Endothelial cell of umbilical vein (primary cell): ENCODE results near the gene RPGRIP1. TPM values are rescaled to one million over a fixed set of nuclear protein-coding genes. Genes with fewer than 3 reads are reported as not detected.

Experiments
- BruUV-seq: library from RNA; stranded (reverse); fragments of 400-500 nt; replicated peaks from 2 replicates; lab custom pipeline; 2021; lab: Mats Ljungman, UMichigan
- CTCF ChIA-PET: fragments of 300-600, 350-600 bp; sonication (Branson Sonifier 250); formaldehyde crosslinking; loops from one replicate; lab custom pipeline; 2021; ENCODE audit warnings: antibody characterized with exemption, inconsistent platforms; lab: Charles Lee
- POLR2A ChIA-PET: fragments of 300-600, 350-600 bp; sonication (Branson Sonifier 250); formaldehyde crosslinking; loops from one replicate; lab custom pipeline; 2021; ENCODE audit warnings: antibody characterized with exemption, inconsistent platforms; lab: Charles Lee
- DNase-seq: peaks from one replicate; pipeline ENCODE4 v3.0.0-alpha.2; 2011; ENCODE audit warnings: low read depth, low spot score
- FAIRE-seq: peaks from 2 replicates; lab custom pipeline; 2011; peaks lifted over from hg19 to GRCh38; lab: Jason Lieb, UNC
- H2AFZ ChIP-seq: 2 replicates; pipeline ENCODE4 v1.6.0; 2012; ENCODE audit warnings: low read depth, low read length, control low read depth, inconsistent platforms
- H3K27ac ChIP-seq: 2 replicates; pipeline ENCODE4 v1.5.1; 2011; ENCODE audit warnings: low read depth, mild to moderate bottlenecking, control low read depth, low read length, moderate library complexity; ENCODE audit not compliant: insufficient read depth
- H3K27me3 ChIP-seq, 2 experiments: 2 replicates each; pipeline versions ENCODE4 v1.6.0 to v1.6.1; 2011; ENCODE audit warnings: low read length in 2 of 2, mixed read lengths in 1 of 2; ENCODE audit not compliant: control insufficient read depth in 2 of 2, insufficient read depth in 2 of 2
- H3K36me3 ChIP-seq, 2 experiments: 2 replicates in 1 of 2; 3 replicates in 1 of 2; pipeline ENCODE4 v1.5.1; 2011; ENCODE audit warnings: low read length in 2 of 2, mild to moderate bottlenecking in 1 of 2, moderate library complexity in 1 of 2; ENCODE audit not compliant: control insufficient read depth in 2 of 2, insufficient read depth in 2 of 2; ENCODE audit errors: extremely low read depth in 1 of 2
- H3K4me1 ChIP-seq: 3 replicates; pipeline ENCODE4 v1.5.1; 2011; ENCODE audit warnings: mild to moderate bottlenecking, low read length; ENCODE audit not compliant: control insufficient read depth, insufficient read depth; ENCODE audit errors: extremely low read depth
- H3K4me2 ChIP-seq: 2 replicates; pipeline ENCODE4 v1.6.1; 2011; ENCODE audit warnings: low read length, control low read depth, mixed read lengths; ENCODE audit not compliant: insufficient read depth
- H3K4me3 ChIP-seq, 3 experiments: fragments of 200-600 bp in 1 of 3; sonication (generic), shearing (Covaris generic) in 1 of 3; replicated peaks in 1 of 3; 2 replicates each; pipeline ENCODE4 v1.5.1; 2011 to 2016; ENCODE audit warnings: control low read depth in 3 of 3, low read length in 3 of 3, mild to moderate bottlenecking in 2 of 3, inconsistent platforms in 1 of 3, low read depth in 1 of 3, moderate library complexity in 1 of 3; ENCODE audit not compliant: insufficient read depth in 1 of 3
- H3K79me2 ChIP-seq: 2 replicates; pipeline ENCODE4 v1.6.0; 2012; ENCODE audit warnings: low read length, inconsistent platforms; ENCODE audit not compliant: control insufficient read depth, insufficient read depth
- H3K9ac ChIP-seq: replicated peaks from 2 replicates; pipeline ENCODE3; 2011; ENCODE audit warnings: low read length, control low read depth; ENCODE audit not compliant: insufficient read depth; ENCODE audit errors: extremely low read depth
- H3K9me1 ChIP-seq: replicated peaks from 3 replicates; pipeline ENCODE4 v1.6.0; 2011; ENCODE audit warnings: mild to moderate bottlenecking, low read length; ENCODE audit not compliant: control insufficient read depth, insufficient read depth; ENCODE audit errors: extremely low read depth
- H3K9me3 ChIP-seq: replicated peaks from 2 replicates; pipeline ENCODE4 v1.5.1; 2012; ENCODE audit warnings: low read length, inconsistent platforms; ENCODE audit not compliant: control insufficient read depth, insufficient read depth
- H4K20me1 ChIP-seq: replicated peaks from 2 replicates; pipeline ENCODE3; 2011; ENCODE audit warnings: mild to moderate bottlenecking, low read length; ENCODE audit not compliant: control insufficient read depth, insufficient read depth; ENCODE audit errors: extremely low read depth
- CTCF ChIP-seq, 2 donors: IDR thresholded peaks; 1 replicate in 1 of 2; 2 replicates in 1 of 2; pipeline ENCODE4 v1.5.1; 2011; ENCODE audit warnings: low read length in 2 of 2, mild to moderate bottlenecking in 2 of 2, moderate library complexity in 2 of 2, control low read depth in 1 of 2, inconsistent platforms in 1 of 2, low read depth in 1 of 2; ENCODE audit not compliant: insufficient read depth in 1 of 2; ENCODE audit errors: extremely low read depth in 1 of 2
- EZH2 ChIP-seq: IDR thresholded peaks from 2 replicates; pipeline ENCODE4 v1.6.1; 2012; ENCODE audit warnings: borderline replicate concordance, low read depth, mild to moderate bottlenecking, moderate library complexity, low read length, inconsistent platforms; ENCODE audit not compliant: severe bottlenecking
- FOS ChIP-seq: IDR thresholded peaks from 2 replicates; pipeline ENCODE4 v1.6.1; 2011; ENCODE audit warnings: mild to moderate bottlenecking, low read length, moderate library complexity, borderline replicate concordance; ENCODE audit not compliant: insufficient read depth
- GATA2 ChIP-seq: IDR thresholded peaks from 2 replicates; pipeline ENCODE4 v1.7.0; 2011; ENCODE audit warnings: low read depth, mild to moderate bottlenecking, moderate library complexity, mixed read lengths, low read length; ENCODE audit not compliant: insufficient read length, insufficient read depth
- JUN ChIP-seq: IDR thresholded peaks from 2 replicates; pipeline ENCODE4 v1.6.1; 2011; ENCODE audit warnings: borderline replicate concordance, low read depth; ENCODE audit not compliant: insufficient read length, insufficient read depth
- MAX ChIP-seq: IDR thresholded peaks from 2 replicates; pipeline ENCODE4 v1.6.1; 2011; ENCODE audit not compliant: insufficient read depth, insufficient read length
- MYC ChIP-seq: IDR thresholded peaks from one replicate; pipeline ENCODE4 v1.6.1; 2011; ENCODE audit warnings: mild to moderate bottlenecking, low read depth, low read length
- POLR2A ChIP-seq: IDR thresholded peaks from 2 replicates; pipeline ENCODE4 v1.6.1; 2012; ENCODE audit warnings: low read depth, mild to moderate bottlenecking, control low read depth, low read length
- dilution Hi-C: fragments of 300-500 bp; cut with MboI; formaldehyde crosslinking; loops from one replicate; pipeline ENCODE4 v1.15.0; 2019; ENCODE audit warnings: low sequenced_read_pairs; ENCODE audit not compliant: extremely low pct_ligation_motif_present
- intact Hi-C: fragments of 100-400 bp; cut with micrococcal nuclease; formaldehyde crosslinking; loops from one replicate; pipeline ENCODE4 v1.10.0; 2022
- polyA plus RNA-seq, 4 experiments: library from polyadenylated mRNA; depleted of rRNA in 3 of 4; stranded (reverse) in 3 of 4; unstranded in 1 of 4; fragments of >200 nt; gene quantifications; 2 replicates each; pipeline versions ENCODE4 v1.2.1 to v1.2.3, GENCODE V29; 2011 to 2012; ENCODE audit warnings: missing spikeins in 1 of 4
- total RNA-seq: library from RNA; stranded (reverse); gene quantifications from 2 replicates; pipeline ENCODE4 v1.2.3, GENCODE V29; 2021

The RPGRIP1 gene
- total and polyA plus RNA-seq, 2 donors (not counting 3 experiments of a cell fraction or from before 2014, with no cell fraction given) = not detected

- H3K36me3 ChIP-seq = peaks cover 15 to 25% of the 10 kb centered on the region in 2 experiments
- no TSS peak for BruUV-seq
Observed at GRCh38 chr14:21248338-21248737, 31.5 kb upstream of the RPGRIP1 start.

More at GRCh38 chr14:21248338-21248737, 31.5 kb upstream of the RPGRIP1 start:
- Histone ChIP-seq H3K79me2 (peaks cover 100% of the 10 kb centered on the region), H3K4me1 (peaks cover 15% of the 10 kb centered on the region), H3K27ac (no peak overlapping the region), H4K20me1 (peaks cover 31% of the 10 kb centered on the region), H3K9ac (no peak overlapping the region), H3K4me3 (no peak overlapping the region), H3K9me1 (no peaks in the 10 kb centered on the region), H3K4me2 (no peak overlapping the region), H3K27me3 (no peaks in the 10 kb centered on the region), H2AFZ (no peak overlapping the region), H3K9me3 (no peaks in the 10 kb centered on the region)
- no peak for DNase-seq
- ChIA-PET CTCF (no interaction called here), POLR2A (no interaction called here)
- dilution Hi-C loops (no loop called here), intact Hi-C loops (no loop called here)
- FAIRE-seq = no peak
- TF ChIP-seq JUN (no peak), GATA2 (no peak), CTCF (IDR thresholded peaks at IDR 0.05; ENCODE audit: extremely low read depth in 1 of 2, insufficient read depth in 1 of 2, low read depth in 1 of 2, low read length in 2 of 2) (no peak), POLR2A (no peak), EZH2 (no peak), FOS (no peak), MYC (no peak), MAX (no peak)
